HG03196 (cell line): ENCODE measurements around the gene ORM2.

Source experiments
- ATAC-seq: cut with Tn5 transposase; IDR thresholded peaks from one replicate; pipeline ENCODE4 v1.9.1; 2021; ENCODE audit not compliant: unreplicated experiment

Gene ORM2

GRCh38 chr9:114367772-114368569, 38.3 kb downstream of the ORM2 start:
- ATAC-seq = no peak

GRCh38 chr9:114369216-114370130, 39.8 kb downstream of the ORM2 start:
- ATAC-seq = no peak

GRCh38 chr9:114370251-114370967, 40.7 kb downstream of the ORM2 start:
- no peak for ATAC-seq

- ATAC-seq = no peak
Measured at GRCh38 chr9:114370968-114371320, 41.3 kb downstream of the ORM2 start.

GRCh38 chr9:114371343-114371944, 41.8 kb downstream of the ORM2 start:
- no peak for ATAC-seq

- ATAC-seq = peak; percentile 32
Measured at GRCh38 chr9:114371973-114372917, 42.6 kb downstream of the ORM2 start.

- ATAC-seq = peak; percentile 90
Measured at GRCh38 chr9:114372921-114373448, 43.3 kb downstream of the ORM2 start.

GRCh38 chr9:114373960-114374730, 44.5 kb downstream of the ORM2 start:
- no peak for ATAC-seq

- ATAC-seq = no peak
Measured at GRCh38 chr9:114374936-114375335, 45.3 kb downstream of the ORM2 start.

- ATAC-seq = no peak
Measured at GRCh38 chr9:114375386-114376175, 45.9 kb downstream of the ORM2 start.

- no peak for ATAC-seq
Measured at GRCh38 chr9:114376586-114377445, 47.1 kb downstream of the ORM2 start.

- no peak for ATAC-seq
Measured at GRCh38 chr9:114378016-114378415, 48.3 kb downstream of the ORM2 start.

- ATAC-seq = no peak
Measured at GRCh38 chr9:114378883-114379282, 49.2 kb downstream of the ORM2 start.
